Activated CD8-positive, alpha-beta memory T cell treated with anti-CD3 and anti-CD28 coated beads, Interleukin-2, amount 50 U/mL, for 1 hour (primary cell): ENCODE measurements around the gene GRXCR2.
"Not testable (repeated sequence)": the region's sequence is repeated elsewhere in the genome, so short reads cannot be mapped to it uniquely, and the experiment has no call there.

Experiments used
- DNase-seq: peaks from one replicate; pipeline ENCODE4 v3.0.0-alpha.2; 2020; ENCODE audit errors: extremely low read depth

Gene GRXCR2

GRCh38 chr5:145887217-145887616, 14.4 kb upstream of the GRXCR2 start:
- no peak for DNase-seq

- no peak for DNase-seq
Observed at GRCh38 chr5:145874765-145875164, 2.0 kb upstream of the GRXCR2 start.

- no peak for DNase-seq
Observed at GRCh38 chr5:145872486-145872885, 328 bp downstream of the GRXCR2 start.

- DNase-seq, result no peak
Observed at GRCh38 chr5:145869753-145870152, 3.1 kb downstream of the GRXCR2 start.

- no peak for DNase-seq
Observed at GRCh38 chr5:145867806-145868205, 5.0 kb downstream of the GRXCR2 start.

- DNase-seq, result not testable (repeated sequence)
Observed at GRCh38 chr5:145864432-145864831, 8.4 kb downstream of the GRXCR2 start.

- DNase-seq, result no peak
Observed at GRCh38 chr5:145863003-145863402, 9.8 kb downstream of the GRXCR2 start.

- no peak for DNase-seq
Observed at GRCh38 chr5:145859897-145860296, 12.9 kb downstream of the GRXCR2 start.

GRCh38 chr5:145859453-145859852, 13.4 kb downstream of the GRXCR2 start:
- no peak for DNase-seq

GRCh38 chr5:145858959-145859358, 13.9 kb downstream of the GRXCR2 start:
- DNase-seq, result no peak

GRCh38 chr5:145856285-145856818, 16.5 kb downstream of the GRXCR2 start:
- no peak for DNase-seq

- no peak for DNase-seq
Observed at GRCh38 chr5:145855763-145856267, 17.0 kb downstream of the GRXCR2 start.

- no peak for DNase-seq
Observed at GRCh38 chr5:145854651-145855258, 18.1 kb downstream of the GRXCR2 start.

- no peak for DNase-seq
Observed at GRCh38 chr5:145853781-145854376, 18.9 kb downstream of the GRXCR2 start.

GRCh38 chr5:145852990-145853389, 19.8 kb downstream of the GRXCR2 start:
- DNase-seq, result no peak

GRCh38 chr5:145848854-145849253, 24.0 kb downstream of the GRXCR2 start:
- no peak for DNase-seq

GRCh38 chr5:145847499-145848497, 25.0 kb downstream of the GRXCR2 start:
- no peak for DNase-seq

- no peak for DNase-seq
Observed at GRCh38 chr5:145846081-145846480, 26.7 kb downstream of the GRXCR2 start.

GRCh38 chr5:145841299-145841698, 31.5 kb downstream of the GRXCR2 start:
- no peak for DNase-seq

GRCh38 chr5:145840458-145841132, 32.2 kb downstream of the GRXCR2 start:
- no peak for DNase-seq

- DNase-seq, result no peak
Observed at GRCh38 chr5:145838276-145838675, 34.5 kb downstream of the GRXCR2 start.

GRCh38 chr5:145836241-145836640, 36.6 kb downstream of the GRXCR2 start:
- not testable (repeated sequence) for DNase-seq
